Measurements from ENCODE around the gene TAS2R1.

TAS2R1 gene

GRCh38 chr5:9644630-9645029 lies 14.5 kb upstream of the TAS2R1 start:
- TF ChIP-seq CTCF (IDR thresholded peaks at IDR 0.05; ENCODE audit: control insufficient read depth, extremely low read depth, insufficient read depth) = no peak
- no peak for DNase-seq (ENCODE audit: low read depth)
- no peak overlapping the region for H3K4me3 ChIP-seq (ENCODE audit: low read depth, low read length)

GRCh38 chr5:9642621-9643020 lies 12.5 kb upstream of the TAS2R1 start:
- H3K4me3 ChIP-seq (ENCODE audit: low read depth, low read length) = no peak overlapping the region
- no peak for DNase-seq (ENCODE audit: low read depth)
- no peak for TF ChIP-seq CTCF (IDR thresholded peaks at IDR 0.05; ENCODE audit: control insufficient read depth, extremely low read depth, insufficient read depth)

- no peak for TF ChIP-seq CTCF (IDR thresholded peaks at IDR 0.05; ENCODE audit: control insufficient read depth, extremely low read depth, insufficient read depth)
- peak; percentile 2 for DNase-seq (ENCODE audit: low read depth)
- H3K4me3 ChIP-seq (ENCODE audit: low read depth, low read length) = no peak overlapping the region
Measured at GRCh38 chr5:9641806-9642355, 11.7 kb upstream of the TAS2R1 start.

- no peak for DNase-seq (ENCODE audit: low read depth)
- H3K4me3 ChIP-seq (ENCODE audit: low read depth, low read length) = no peak overlapping the region
- no peak for TF ChIP-seq CTCF (IDR thresholded peaks at IDR 0.05; ENCODE audit: control insufficient read depth, extremely low read depth, insufficient read depth)
Measured at GRCh38 chr5:9632495-9632894, 2.3 kb upstream of the TAS2R1 start.

GRCh38 chr5:9627541-9627940 lies 2.6 kb downstream of the TAS2R1 start:
- TF ChIP-seq CTCF (IDR thresholded peaks at IDR 0.05; ENCODE audit: control insufficient read depth, extremely low read depth, insufficient read depth) = no peak
- H3K4me3 ChIP-seq (ENCODE audit: low read depth, low read length) = no peak overlapping the region
- no peak for DNase-seq (ENCODE audit: low read depth)

- H3K4me3 ChIP-seq (ENCODE audit: low read depth, low read length) = no peak overlapping the region
Measured at GRCh38 chr5:9626955-9627354, 3.2 kb downstream of the TAS2R1 start.

More at GRCh38 chr5:9626955-9627354, 3.2 kb downstream of the TAS2R1 start:
- no peak for DNase-seq (ENCODE audit: low read depth)
- no peak for TF ChIP-seq CTCF (IDR thresholded peaks at IDR 0.05; ENCODE audit: control insufficient read depth, extremely low read depth, insufficient read depth)

Measured in LNCaP clone FGC (cell line).